Left lobe of liver (tissue), 2 donors: ENCODE measurements around the gene PON1. TPM values are rescaled to one million over a fixed set of nuclear protein-coding genes. Genes with fewer than 3 reads are reported as not detected.
A peak's percentile ranks its signal among the peaks of the same experiment; 100 is the strongest.

ENCODE experiments used
- ATAC-seq: fragments of 200-7000 bp; cut with Tn5 transposase; one replicate; pipeline ENCODE4 v1.9.1; 2020; ENCODE audit warnings: mild to moderate bottlenecking, moderate library complexity
- DNase-seq: peaks from one replicate; pipeline ENCODE4 v3.0.0-alpha.2; 2020; ENCODE audit warnings: low spot score
- total RNA-seq: library from RNA; stranded (reverse); gene quantifications from one replicate; pipeline ENCODE4 v1.2.1, GENCODE V29; 2021
- donor health status: DM: no; HTN: no; CAD: no; lungs with moderate emphysema.
- donor health status: DM: no; HTN: yes; CAD: no.

The PON1 gene
- total RNA-seq, 1 donor from 2014 or later = 465 TPM

DNA sequence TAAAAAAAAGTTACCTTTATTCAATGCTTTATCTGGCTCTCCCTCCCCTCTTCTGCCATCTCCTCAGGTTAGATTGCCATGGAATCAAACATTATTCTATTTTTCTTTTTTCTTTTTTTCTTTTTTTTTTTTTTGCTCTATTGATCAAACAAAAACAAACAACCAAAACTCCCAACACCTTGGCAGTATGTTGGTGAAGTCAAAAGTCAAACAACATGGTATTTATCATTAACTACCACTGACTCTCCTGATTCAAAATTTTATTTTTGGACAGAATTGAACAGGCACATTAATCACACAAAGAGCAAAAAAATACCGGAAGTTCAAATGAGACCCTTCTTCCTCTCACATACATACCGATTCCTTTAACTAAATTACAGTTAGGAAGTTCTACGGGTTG lies 6.4 kb downstream of the PON1 start:
- ATAC-seq = peak; percentile 56
- no peak for DNase-seq

DNA sequence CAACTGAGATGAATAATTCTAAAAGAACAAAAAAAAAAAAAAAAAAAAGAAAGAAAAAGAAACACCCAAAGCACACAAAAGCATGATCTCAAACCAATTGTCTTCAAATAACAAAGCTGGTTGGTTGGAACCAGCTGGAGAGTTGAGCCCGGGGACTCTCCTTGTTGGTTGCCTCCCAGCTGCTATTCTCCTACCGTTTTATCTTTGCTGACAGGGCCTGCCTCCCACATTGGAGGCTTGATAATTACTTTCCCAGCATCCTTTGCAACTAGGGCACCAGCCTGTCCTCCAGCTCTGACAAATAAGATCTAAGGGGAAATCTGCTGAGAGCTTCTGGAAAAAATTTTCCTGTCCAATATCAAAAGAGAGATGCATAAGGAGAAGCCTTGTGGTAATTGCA lies 6.8 kb downstream of the PON1 start:
- DNase-seq = peak; percentile 57
- peak; percentile 44 for ATAC-seq

DNA sequence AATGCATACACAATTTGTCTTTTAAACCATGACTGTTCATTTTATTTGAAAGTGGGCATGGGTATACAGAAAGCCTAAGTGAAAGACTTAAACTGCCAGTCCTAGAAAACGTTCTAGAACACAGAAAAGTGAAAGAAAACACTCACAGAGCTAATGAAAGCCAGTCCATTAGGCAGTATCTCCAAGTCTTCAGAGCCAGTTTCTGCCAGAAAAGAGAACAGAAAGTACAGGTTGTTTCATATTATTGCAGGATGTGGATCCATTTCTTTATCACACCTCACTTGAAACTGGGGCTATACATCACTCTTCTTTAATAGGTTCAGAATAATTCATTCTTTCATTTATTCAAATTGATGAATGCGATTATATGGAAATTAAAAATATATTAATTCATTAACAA lies 7.7 kb downstream of the PON1 start:
- DNase-seq (no peak), ATAC-seq (no peak)

DNA sequence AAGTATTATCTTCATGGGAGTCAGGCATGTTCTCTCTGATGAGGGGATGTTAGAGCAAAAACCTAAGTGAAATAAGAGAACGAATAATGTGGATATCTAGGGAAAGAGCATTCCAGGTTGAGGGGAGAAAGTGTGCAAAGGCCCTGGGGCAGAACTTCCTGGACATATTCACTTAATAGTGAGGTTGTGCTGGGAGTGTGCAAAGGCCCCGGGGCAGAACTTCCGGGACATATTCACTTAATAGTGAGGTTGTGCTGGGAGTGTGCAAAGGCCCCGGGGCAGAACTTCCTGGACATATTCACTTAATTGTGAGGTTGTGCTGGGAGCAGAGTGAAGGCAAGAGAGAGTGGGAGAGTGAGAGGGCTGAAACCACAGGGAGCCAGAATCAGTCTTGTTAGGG lies 11.8 kb downstream of the PON1 start:
- ATAC-seq = no peak

DNA sequence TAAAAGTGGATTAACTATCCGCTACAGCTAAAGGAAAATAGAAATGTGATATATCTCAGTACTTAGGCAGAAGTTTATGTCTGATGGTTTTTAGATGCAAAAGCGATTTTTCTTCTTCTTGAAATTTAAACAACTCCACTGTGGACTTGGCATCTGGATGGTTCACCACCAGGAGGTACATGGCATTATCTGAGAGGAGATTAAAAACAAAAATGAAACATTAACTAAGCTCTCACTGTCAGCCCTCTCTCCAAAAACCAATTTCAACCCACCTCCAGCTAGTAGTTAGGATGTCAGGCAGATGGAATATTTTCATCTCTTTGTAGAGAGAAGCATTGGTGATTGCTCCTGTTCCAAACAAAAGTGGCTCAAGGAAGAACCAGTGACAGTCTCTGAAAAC lies 12.9 kb downstream of the PON1 start:
- peak; percentile 49 for ATAC-seq
- DNase-seq = no peak

More for the DNA sequence above, 11.8 kb downstream of the PON1 start:
- no peak for DNase-seq

DNA sequence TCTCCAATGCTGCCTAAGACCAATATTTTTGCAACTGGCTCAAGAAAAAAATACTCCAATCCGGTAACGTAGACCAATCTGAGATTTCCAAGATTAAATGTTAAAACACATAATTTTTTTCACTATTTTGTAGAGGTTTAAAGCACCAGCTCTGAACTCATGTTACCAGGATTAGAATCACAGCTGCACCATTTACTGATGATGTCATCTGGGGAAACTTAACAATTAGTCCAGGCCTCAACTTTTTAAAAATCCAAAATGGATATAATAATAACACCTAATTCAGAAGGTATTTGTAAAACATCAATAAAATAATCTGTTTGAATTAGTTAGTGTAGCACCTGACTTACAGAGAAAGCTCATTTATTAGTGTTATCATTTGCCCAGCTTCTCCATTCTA lies 14.4 kb downstream of the PON1 start:
- no peak for ATAC-seq

DNA sequence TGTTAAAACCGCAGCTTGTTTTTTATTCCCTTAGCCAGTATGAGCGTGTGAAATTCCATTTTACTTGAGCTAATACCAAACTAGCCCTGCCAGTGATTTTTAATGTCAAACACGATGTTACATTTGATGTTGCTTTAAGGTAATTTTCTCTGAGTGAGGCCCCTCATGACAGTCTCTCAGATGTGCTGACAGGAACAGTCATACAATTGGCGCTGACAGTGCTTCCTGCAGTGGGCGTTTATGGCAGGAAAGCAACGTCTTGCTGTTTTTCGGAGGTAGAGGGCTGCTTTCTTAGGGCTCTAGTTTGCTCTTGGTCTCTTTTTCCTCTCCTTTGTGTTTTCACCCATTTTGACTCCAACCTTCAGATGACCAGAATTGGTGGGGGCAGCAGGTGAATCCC lies 19.3 kb downstream of the PON1 start:
- no peak for DNase-seq

More for the DNA sequence above, 14.4 kb downstream of the PON1 start:
- DNase-seq = no peak

DNA sequence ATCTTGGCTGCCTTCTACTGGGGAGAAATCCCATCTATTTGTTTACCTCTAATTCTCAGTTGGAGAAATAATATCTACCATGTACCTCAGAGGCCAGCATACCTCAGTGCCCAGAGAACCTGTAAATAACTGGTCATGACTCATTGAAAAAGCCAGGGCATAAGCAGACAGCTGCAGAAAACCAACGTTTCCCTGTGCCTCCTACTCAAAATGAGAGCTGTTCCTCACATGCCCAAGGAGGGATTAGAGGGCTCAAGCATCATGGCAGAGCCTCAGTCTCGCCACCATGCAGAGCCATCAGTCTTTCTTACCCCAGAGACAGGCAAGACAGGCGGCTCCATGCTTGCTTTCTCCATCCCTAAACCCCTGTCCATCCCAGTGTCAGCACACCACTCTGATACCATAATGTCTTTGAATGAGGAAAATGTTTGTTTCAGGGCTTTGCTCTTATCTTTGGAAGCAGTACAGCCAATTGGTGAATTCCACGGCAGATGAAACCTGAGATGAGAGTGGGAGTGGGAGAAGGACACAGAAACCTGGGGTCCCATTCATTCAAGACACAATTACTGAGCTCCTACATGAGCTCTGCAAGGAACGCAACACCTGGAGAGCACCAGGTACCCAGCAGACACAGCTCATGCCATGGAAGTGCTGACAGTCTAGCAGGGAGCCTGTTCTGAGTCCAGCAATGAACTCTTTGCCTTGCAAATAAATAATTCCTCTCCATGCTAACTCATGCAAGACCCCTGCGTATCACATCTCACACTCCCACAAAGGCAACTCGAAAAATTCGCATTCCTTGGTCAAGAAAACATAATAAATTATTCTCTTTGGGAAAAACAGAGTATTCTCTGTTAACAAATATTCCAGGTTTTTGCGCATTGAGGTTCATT lies 21.1 kb downstream of the PON1 start:
- peak; percentile 8 for ATAC-seq

More for the DNA sequence above, 19.3 kb downstream of the PON1 start:
- no peak for ATAC-seq

DNA sequence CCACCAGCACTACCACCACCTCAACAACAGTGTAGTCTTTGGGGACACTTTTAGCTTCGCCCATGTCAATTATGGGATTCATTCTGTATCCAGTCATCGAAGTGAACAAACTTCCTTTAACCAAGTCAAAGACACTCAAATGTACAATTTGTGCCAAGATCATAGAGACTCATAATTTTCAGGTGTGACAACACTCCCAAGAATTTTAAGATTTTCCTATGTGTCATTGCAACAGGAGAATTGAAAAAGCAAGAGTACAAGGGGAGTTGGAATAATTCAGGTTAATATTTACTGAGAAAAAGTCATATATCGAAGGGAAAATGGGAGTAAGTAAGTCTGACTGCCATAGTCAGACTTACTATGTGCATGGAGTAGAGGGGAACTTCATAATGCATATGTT lies 26.2 kb downstream of the PON1 start:
- no peak for DNase-seq

More for the DNA sequence above, 21.1 kb downstream of the PON1 start:
- no peak for DNase-seq

DNA sequence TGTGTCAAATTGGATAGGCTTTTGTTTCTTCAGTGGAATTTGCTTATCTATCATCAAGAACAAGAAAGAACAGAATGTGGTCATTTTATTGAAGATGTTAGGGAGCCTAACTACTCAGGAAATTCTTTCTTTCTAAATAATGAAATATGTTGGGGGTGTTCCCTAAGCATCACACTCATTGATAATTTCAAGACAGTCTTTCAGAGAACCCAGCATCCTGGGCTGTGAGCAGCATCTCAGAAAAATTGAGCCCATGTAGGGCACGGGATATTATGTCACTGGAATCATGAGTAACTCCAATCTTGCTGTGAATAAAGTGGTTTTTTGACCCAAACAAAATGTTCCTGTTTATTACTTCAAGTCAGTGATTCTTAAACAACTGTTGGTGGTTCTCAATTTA lies 27.3 kb downstream of the PON1 start:
- DNase-seq (no peak), ATAC-seq (peak; percentile 20)

More for the DNA sequence above, 26.2 kb downstream of the PON1 start:
- ATAC-seq = no peak

DNA sequence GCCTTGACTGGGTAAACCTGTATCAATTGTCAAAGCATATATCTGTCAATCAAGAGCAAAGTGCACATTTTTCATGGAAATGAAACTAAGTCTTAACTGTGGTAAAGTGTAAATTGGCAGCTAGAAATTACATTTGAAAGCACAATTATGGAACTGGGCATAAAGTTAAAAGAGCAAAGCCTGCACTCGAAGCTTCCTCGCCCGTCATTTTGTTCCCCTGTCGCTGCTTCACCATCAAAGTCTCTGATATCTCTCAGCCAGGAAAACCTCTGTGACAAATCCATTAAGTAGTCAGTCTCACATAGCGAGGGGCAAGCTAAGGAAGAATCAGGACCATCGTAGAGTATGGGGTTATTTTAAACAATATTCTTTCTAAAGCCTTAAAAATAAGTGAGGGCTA lies 27.9 kb downstream of the PON1 start:
- peak; percentile 40 for ATAC-seq
- DNase-seq = no peak

DNA sequence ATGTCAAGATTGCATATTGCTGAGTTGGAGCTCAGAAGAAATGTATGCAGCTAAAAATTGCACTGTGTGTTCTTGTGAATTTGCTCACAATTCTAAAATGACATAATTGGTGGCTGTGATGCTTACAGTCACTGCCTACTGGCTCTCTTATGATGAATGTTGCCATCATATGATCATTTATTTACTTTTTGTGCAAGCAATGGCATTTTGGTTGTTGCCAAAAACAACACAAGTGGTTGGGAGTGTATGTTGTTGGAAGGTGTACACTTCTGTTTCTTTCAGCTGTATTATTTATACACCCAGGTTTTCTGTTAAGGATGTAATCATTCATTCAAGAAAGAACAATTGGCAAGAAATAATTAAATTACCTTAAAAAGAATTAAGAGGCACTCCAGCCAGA lies 28.9 kb downstream of the PON1 start:
- ATAC-seq (peak; percentile 62), DNase-seq (no peak)

DNA sequence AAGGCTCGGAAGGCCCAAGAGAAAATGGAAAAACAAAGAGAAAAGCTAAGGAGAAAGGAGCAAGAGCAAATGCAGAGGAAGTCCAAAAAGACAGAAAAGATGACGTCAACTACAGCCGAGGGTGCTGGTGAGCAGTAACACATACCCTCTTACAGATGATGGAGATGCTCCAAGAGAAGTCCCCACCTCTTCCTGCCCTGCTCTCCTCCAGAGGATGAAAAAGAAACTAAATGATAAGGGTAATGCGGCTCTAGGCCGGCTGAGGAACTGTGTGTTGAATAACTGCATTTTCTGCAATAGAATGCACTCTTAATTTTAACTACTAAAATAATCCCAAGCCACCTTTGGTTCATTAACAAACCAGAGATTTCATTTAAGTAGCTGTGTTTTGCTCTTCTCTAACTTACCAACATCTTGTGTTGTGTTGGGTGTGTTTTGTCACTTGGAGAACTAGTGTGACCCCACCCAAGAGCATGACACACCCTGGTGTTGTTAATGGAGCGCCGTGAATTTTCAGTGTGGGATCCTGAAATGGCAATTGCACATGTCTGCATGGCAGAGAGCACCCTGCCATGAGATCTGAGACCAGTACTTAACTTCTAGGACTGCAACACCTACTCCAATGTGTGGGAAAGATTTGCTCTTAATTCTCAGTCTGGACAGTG lies 34.0 kb downstream of the PON1 start:
- ATAC-seq (no peak), DNase-seq (no peak)

DNA sequence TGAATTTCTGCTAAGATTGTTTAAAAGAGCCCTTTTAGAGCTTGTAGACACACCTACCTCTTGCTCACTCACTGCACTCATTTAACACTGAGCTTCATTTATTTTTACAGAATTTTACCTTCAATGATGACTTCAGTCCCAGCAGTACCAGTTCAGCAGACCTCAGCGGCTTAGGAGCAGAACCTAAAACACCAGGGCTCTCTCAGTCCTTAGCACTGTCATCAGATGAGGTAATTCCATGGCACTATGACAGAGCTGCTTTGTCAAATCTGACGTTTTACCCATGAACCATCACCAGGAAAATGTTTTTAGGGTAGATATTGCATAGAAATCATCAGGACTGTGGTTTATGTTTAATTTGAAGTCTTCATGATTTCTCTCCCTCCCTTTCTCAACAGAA lies 38.2 kb downstream of the PON1 start:
- no peak for DNase-seq

DNA sequence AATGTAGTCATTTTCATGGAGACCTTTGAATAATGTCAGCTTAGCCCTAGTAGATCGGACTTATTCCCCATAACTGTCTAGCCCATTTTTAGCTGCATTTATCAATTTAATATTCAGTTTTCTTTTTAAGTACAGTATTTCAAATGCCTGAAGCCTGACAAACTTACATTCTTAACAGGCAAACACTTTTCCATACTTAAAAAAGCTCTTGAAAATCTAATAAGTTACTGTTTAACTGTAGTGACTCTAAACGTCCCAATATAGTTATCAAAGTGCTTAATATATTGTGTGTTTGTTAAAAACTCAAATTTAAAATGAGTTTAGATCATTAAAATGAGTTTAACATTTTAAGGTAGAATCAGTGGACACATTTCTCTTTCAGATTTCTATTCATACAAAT lies 44.9 kb downstream of the PON1 start:
- DNase-seq = no peak
- ATAC-seq = no peak

More for the DNA sequence above, 38.2 kb downstream of the PON1 start:
- no peak for ATAC-seq

DNA sequence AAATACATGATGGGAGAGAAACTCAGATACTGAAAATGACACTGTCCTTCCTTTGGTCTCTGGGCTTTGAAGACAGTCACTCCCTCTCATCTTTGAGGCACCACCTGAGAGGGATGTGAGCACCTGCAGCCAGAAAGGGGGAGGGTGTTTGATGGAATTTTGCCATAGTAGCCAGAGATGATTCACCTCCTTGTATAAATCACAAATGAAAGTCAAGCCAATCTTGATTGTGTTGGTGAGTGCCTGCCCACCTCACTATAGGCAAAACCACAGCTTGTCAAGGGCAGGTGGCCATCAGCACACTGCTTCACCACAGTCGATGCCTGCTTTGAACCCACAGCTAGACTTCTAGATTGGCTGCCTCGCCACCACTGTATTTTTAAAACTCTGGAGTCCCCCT lies 48.2 kb downstream of the PON1 start:
- no peak for DNase-seq
- no peak for ATAC-seq

DNA sequence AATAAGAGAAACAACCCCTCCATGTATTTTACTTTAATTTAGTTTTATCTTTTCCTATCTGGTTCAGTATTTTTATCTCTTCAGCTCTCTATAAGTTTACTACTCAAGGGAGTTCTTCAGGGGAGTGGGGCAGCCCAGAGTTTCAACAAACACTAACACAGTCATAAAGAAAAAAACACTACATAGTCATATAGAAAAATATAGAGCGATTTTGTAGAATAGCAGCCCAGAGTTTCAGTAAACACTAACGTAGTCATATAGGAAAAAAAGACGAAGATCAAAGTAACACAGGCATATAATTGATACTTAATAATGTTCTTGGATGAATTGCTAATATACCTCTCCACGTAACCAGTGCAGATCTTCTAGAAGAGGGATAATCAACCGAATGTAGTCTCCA lies 54.7 kb downstream of the PON1 start:
- ATAC-seq = no peak
- no peak for DNase-seq

DNA sequence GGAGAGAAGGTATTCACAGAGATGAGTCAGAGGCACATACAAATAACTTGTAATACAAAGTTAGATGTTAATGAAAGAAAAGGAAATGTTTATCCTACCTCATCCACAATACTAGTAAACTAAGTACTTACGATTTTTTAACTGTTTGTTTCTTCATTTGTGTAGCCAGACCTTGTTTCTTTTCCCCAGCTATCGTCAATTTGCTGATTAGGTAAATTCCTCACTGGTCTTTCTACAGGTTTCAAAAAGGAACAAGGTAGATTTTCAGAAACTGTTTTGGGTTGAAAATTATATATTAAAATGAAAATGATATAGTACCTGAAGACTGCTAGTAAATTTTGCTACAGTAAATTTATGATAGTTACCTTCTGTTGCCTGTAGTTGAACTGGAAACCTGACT lies 56.6 kb downstream of the PON1 start:
- DNase-seq (no peak), ATAC-seq (no peak)

DNA sequence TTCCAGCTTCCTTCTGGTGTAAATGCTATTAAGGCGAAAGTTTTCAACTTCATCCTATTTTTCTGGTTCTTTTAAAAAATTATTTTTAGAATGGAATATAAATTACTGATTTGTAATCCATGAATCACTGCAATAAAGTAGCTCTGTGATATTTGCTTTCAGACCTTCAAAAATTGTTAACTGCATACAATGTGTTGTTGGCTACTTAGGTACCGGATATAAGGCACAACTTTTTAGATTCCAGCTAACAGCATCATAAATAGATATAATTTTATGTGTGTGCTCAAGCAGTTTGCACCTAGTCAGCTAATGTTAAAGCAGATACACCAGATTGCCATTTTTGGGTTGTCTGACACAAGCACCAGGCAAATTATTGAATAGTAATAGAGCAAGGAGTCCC lies 58.7 kb downstream of the PON1 start:
- ATAC-seq (no peak), DNase-seq (no peak)

DNA sequence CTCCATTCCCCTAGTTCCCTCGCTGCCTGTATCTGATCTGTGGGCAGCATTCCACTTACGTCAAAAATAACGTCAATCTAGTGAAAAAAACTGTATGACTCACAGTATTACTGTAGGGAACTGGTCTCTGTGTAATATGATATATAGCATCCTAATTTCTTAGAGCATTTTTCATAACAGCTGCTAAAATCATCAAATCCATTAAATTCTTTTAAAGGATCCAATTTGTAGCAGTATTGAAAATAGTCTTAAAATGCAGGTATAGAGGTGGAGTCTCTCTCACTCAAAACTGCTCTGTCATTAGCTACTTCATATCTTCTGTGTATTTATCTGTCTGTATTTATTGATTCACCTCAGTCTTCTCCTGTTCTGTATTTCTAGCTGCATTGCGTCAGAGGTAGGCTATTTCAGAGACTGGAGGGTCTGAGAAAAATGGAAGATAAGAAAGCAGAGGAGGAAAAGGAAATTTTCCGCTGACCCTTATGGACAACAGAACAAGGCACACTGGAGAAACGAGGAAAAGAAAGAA lies 59.9 kb downstream of the PON1 start:
- ATAC-seq = no peak
- DNase-seq = no peak

DNA sequence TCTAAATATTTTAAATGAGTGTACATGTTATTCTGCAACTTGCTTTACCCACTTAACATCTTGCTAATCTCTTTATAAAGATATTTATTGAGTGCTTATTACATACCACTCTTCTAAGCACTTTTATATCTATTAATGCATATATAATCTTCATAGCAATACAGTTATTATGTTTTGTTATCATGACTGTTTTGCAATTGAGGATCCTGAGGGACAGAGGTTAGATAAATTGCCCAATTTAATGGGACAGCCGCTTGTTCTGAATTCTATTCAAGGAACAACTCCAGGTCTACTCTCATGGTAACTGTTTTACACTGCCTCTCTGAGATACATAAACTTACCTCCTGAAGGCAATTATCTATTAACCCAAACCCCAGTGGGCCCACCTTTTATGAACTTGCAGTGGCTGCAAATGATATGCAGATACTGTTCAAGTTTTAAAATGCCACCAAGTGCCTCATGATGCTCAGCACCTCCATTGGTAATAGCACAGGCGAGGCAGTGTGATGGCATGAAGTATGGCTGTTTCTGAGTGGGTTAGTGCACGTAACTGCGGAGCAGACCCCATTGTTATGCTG lies 60.5 kb downstream of the PON1 start:
- DNase-seq (no peak), ATAC-seq (peak; percentile 32)

DNA sequence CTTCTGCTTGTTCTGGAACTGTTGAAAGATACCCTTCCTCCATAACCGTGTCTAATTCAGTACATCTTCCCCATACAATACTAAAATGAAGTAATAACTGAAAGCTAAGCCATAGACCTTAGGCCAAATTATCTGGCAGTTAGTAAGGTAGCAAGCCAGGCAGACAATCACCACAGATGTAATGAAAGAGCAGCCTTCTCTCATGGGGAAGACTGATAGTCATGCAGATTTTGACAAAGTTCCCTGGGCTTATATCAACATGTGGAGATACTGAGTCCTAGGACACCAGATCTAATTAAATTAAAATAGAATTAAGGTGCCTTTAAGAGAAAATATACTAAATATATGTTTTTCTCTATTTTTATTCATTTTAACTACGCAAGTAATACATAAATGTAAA lies 61.5 kb downstream of the PON1 start:
- DNase-seq (no peak), ATAC-seq (no peak)
